ENCODE data around the gene MAMLD1.

DNA sequence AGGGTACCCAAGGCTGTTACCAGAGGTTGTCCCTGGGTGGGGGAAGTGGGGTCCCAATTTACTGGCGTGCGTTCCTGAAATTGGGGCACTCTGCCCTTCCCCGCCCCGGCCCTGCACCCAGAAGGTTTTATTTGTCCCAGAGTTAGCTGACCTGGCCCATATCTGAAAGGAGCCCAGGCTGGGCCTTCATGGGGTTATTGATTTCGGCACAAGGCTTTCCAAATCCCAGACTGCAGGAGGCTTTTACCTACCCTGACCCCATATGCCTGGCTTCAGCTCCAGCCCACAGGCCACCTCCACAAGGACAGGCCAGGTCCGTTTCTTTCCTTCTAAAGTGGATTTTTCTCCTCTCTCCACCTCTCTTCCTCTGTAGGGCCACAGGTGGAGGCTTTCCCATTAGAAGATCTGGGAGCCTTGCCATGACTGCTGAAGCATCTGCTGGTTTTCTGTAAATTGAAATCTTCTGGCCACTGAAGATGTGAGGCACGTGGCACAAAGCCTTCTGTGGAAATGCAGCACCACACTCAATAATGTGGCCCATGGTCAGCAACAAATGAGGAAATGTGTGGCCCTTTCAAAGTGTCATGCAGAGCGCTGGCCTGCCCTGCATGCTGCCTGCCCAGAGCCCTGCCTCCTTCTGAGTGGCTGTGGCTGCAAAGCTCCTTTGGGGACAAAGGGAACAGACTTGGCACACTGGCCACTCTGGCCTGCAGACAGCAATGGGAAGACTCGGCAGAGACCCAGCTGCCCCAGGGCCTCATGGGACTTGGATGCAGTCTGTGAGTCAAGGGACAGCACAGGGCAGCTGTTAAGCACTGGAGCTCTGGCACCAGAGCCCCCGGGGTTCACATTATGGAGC is 162.2 kb downstream of the MAMLD1 start:
- TF ChIP-seq POLR2A (IDR thresholded peaks at IDR 0.05) = no peak
- TF ChIP-seq, protein P1, sequence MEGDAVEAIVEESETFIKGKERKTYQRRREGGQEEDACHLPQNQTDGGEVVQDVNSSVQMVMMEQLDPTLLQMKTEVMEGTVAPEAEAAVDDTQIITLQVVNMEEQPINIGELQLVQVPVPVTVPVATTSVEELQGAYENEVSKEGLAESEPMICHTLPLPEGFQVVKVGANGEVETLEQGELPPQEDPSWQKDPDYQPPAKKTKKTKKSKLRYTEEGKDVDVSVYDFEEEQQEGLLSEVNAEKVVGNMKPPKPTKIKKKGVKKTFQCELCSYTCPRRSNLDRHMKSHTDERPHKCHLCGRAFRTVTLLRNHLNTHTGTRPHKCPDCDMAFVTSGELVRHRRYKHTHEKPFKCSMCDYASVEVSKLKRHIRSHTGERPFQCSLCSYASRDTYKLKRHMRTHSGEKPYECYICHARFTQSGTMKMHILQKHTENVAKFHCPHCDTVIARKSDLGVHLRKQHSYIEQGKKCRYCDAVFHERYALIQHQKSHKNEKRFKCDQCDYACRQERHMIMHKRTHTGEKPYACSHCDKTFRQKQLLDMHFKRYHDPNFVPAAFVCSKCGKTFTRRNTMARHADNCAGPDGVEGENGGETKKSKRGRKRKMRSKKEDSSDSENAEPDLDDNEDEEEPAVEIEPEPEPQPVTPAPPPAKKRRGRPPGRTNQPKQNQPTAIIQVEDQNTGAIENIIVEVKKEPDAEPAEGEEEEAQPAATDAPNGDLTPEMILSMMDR (IDR thresholded peaks at IDR 0.05) = no peak
